Measurements from ENCODE around the gene GOLGA6A.
"Not testable (repeated sequence)": the region's sequence is repeated elsewhere in the genome, so short reads cannot be mapped to it uniquely, and the experiment has no call there.

The GOLGA6A gene

GRCh38 chr15:74052271-74053260, 29.8 kb downstream of the GOLGA6A start:
- not testable (repeated sequence) for DNase-seq (ENCODE audit: low read depth)

- no peak for DNase-seq (ENCODE audit: low read depth)
Measured at GRCh38 chr15:74050556-74051234, 31.7 kb downstream of the GOLGA6A start.

GRCh38 chr15:74050127-74050526, 32.2 kb downstream of the GOLGA6A start:
- no peak for DNase-seq (ENCODE audit: low read depth)

- no peak for DNase-seq (ENCODE audit: low read depth)
Measured at GRCh38 chr15:74046275-74046674, 36.1 kb downstream of the GOLGA6A start.

GRCh38 chr15:74045636-74046274, 36.6 kb downstream of the GOLGA6A start:
- DNase-seq (ENCODE audit: low read depth): no peak

GRCh38 chr15:74045184-74045583, 37.2 kb downstream of the GOLGA6A start:
- DNase-seq (ENCODE audit: low read depth): no peak

- no peak for DNase-seq (ENCODE audit: low read depth)
Measured at GRCh38 chr15:74044267-74045110, 37.9 kb downstream of the GOLGA6A start.

GRCh38 chr15:74043425-74044266, 38.7 kb downstream of the GOLGA6A start:
- DNase-seq (ENCODE audit: low read depth): no peak

GRCh38 chr15:74042603-74043424, 39.5 kb downstream of the GOLGA6A start:
- no peak for DNase-seq (ENCODE audit: low read depth)

- no peak for DNase-seq (ENCODE audit: low read depth)
Measured at GRCh38 chr15:74041777-74042435, 40.4 kb downstream of the GOLGA6A start.

GRCh38 chr15:74041311-74041756, 41.0 kb downstream of the GOLGA6A start:
- DNase-seq (ENCODE audit: low read depth): no peak

- peak; percentile 95 for DNase-seq (ENCODE audit: low read depth)
Measured at GRCh38 chr15:74040109-74040850, 42.1 kb downstream of the GOLGA6A start.

- DNase-seq (ENCODE audit: low read depth): no peak
Measured at GRCh38 chr15:74039656-74040010, 42.7 kb downstream of the GOLGA6A start.

- DNase-seq (ENCODE audit: low read depth): no peak
Measured at GRCh38 chr15:74038707-74039655, 43.4 kb downstream of the GOLGA6A start.

GRCh38 chr15:74037171-74038117, 44.9 kb downstream of the GOLGA6A start:
- no peak for DNase-seq (ENCODE audit: low read depth)
